NCI-H748 (cell line): Measurements from ENCODE around the gene PLA2G6.
A peak's percentile ranks its signal among the peaks of the same experiment; 100 is the strongest.
"Not testable (repeated sequence)": the region's sequence is repeated elsewhere in the genome, so short reads cannot be mapped to it uniquely, and the experiment has no call there.

ENCODE experiments used
- DNase-seq: peaks from one replicate; lab custom pipeline; 2025; ENCODE audit not compliant: unreplicated experiment; lab: John Stamatoyannopoulos, UW

PLA2G6 gene

DNA sequence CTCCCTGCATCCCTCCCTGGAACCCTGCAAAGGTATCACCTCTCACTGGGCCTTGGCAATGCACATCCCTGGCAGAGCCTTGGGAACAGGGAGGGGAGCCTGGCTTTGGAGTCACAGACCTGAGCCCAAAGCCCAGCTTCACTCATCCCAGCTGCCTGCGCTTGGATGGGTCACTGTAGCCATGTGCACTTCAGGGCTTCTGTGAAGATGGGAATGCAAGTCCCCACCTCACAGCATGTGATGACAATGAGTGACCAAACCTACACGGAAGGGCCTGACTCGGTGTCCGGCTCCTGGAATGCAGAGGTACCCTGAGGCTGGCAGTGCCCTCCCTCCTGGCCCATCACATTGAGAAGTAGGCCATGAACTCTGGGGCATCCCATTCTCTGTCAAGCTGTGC is 48.3 kb downstream of the PLA2G6 start:
- no peak for DNase-seq

DNA sequence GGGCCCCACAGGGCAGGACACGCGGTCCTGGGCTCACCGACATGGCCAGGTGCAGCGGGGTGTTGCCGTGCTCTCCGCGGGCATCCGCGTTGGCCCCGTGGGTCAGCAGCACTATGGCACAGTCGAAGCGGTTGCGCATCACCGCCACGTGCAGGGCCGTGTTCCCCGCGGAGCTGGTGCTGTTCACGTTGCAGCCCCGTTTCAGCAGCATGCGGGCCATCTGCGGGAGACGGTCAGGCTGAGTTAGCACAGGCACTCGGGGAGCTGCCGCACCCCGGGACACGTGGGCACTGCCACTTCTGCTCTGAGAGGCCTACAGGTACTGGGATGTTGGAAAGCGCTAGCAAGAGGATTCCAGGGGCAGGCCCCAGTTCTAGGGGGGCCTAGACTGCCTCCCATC is 48.8 kb downstream of the PLA2G6 start:
- DNase-seq: no peak

DNA sequence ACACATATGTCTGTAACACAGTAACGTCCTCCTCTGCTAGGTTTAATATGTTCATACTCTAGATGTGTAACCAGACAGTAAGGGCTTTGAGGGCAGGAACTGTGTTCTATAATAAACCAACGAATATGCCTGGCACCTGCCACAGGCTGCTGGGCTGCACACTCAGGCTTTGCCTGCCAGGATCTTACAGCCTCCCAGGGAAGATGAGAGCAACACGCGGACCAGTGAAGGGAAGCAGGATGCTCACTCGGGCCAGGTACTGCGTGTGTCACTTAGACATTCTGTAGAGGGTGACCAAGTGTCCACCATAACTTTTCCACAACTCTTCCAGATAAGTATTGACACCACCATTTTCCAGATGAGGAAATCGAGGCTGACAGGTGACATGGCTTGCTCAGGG is 49.5 kb downstream of the PLA2G6 start:
- DNase-seq: no peak

DNA sequence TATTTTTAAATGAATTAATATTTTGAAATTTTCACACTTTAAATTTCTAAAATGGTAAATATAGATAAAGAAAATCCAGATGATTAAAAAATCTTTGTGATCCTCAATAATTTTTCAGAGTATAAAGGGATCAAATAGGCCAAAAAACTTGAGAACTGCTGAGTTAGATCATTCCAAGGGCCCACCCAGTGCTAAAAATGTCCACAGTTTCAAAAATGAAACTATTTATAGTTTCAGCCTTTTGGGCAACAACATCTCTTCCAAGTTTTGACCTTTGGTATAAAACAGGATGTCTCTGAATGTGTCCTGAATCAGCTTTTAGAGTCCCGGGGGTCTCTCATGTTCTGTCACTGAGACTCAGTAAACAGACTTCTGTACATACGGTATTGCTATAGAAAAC is 50.2 kb downstream of the PLA2G6 start:
- no peak for DNase-seq

DNA sequence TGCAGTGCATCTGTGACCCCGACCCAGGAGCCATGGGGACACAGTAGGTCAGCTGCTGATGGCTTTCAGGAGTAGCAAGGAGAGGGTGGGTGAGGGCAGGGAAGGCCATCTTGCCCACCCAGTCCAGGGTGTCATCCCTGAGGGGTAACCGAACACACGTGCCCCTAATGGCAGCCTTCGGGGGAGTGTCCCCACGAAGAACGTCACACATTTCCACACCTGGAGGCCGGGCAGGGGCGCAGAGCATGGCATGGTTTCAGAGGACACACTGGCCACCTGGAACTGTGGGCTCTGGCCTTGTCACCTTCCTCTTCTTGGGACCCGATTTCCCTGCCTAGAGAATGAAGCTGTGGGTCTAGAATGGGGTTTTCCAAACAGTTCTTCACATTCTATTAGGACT is 51.8 kb downstream of the PLA2G6 start:
- DNase-seq: no peak

DNA sequence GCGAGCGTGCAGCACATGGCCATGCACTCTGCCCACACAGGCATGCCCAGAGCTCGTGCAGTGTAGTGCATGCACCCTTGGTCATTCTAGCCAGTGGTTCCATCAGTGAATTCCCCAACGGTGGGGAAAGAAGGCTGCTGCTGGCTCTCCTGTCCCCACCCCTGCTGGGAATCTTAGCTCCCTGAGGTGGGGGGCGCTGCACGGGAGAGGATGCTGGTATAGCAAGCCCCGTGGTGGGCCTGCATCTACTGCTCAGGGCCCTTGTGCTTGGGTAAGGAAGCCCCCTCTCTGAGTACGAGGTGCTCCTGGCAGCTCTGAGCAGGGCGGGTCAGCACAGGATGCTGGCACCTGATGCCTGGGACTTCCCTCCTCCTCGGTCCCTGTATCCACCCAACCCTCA is 52.6 kb downstream of the PLA2G6 start:
- DNase-seq: no peak

DNA sequence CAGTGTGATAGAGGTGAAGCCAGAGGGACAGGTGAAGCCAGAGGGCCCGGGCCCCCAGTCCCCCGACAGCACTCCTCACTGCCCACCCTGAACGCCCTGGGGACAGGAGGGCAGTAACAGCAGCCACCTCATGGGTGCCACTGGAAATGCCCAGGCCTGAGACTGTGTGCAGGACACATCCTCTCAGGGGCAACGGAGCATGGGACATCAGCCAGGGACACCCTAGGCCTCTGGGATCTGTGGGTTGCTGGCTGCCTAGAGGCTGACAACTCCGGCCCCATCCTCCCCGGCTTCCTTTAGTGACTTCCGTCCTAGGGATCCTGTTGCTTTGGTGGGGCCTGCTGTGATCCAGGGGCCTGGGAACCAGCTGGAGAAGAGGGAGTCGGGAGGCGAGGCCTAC is 53.8 kb downstream of the PLA2G6 start:
- no peak for DNase-seq

DNA sequence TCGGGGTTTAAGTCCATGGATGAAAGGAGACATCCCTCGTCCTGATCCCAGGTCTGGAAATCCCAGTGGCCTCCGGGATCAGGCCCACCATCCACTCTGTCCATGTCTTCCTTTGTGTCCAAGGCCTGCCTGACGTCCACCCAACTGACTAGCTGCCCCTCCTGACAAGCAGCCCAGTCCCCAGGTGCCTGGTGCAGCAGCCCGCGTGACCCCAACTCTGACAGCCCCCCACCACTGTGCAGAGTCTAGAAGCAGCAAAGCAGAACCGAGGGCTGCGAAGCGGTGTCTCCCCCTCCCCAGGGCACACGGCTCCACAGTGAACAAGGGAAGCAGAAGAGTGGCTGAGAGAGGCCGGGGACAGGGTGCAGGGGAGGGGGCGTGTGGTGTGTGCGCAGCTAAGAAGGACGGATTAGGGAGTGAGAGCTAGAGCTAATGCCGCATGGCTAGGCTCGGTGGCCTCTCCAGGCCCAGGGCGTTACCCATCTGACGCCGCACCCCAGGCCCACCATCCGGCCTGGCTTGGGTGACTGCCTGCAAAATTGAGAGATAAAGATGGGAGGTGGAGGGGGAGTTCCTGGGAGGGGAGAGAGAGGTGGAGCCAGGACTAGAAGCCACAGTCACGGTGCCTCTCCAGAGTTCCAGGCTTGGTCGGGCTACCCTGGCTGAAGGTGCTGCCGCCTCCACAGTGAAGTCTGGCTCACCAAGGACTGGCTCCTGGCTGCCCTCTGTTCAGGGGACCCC is 54.5 kb downstream of the PLA2G6 start:
- DNase-seq: no peak

DNA sequence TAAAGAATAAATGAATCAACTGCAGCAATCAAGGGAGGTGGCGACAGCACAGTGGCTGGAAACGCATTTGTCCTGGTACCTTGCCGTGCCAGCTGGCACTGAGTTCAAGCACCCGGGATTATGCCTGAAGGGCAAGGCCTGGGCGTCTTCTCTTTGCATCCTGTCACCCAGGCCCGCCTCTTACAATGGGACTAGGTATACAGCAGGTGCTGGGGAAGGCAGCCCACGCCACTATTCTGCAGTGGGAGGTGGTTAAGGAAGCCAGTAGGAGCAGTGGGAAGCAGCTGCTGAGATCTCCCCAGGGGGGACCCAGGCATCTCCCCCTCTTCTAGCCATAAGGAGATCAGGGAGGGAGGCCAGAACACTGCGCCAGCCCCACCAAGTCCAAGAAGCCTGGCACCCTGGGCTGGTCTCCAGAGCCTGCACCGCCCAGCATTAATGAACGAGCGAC is 55.9 kb downstream of the PLA2G6 start:
- DNase-seq: no peak

DNA sequence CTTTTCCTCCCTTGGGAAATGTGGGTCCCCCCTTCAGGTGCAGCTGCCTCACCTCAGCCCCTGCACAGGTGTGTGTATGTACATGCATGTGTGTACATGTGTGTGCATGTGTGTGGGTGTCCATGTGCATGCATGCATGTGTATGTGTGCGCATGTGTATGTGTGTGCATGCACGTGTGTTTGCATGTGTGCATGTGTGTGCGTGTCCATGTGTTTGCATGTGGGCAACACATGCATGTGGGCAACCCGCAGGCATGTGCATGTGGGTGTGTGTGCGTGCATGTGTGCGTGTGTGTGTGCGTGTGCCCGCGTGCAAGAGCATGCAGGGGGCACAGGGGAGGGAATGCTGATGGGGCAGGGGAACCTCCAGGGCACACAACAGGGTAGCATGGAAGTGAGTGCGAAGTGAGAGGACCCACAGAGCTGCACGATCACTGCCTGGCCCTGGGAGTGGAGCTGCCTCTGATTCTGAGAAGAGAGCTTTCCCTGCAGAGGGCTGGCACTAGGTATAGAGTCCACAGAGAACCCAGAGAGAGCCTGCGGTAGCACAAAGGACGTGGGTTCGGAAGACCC is 56.5 kb downstream of the PLA2G6 start:
- no peak for DNase-seq

DNA sequence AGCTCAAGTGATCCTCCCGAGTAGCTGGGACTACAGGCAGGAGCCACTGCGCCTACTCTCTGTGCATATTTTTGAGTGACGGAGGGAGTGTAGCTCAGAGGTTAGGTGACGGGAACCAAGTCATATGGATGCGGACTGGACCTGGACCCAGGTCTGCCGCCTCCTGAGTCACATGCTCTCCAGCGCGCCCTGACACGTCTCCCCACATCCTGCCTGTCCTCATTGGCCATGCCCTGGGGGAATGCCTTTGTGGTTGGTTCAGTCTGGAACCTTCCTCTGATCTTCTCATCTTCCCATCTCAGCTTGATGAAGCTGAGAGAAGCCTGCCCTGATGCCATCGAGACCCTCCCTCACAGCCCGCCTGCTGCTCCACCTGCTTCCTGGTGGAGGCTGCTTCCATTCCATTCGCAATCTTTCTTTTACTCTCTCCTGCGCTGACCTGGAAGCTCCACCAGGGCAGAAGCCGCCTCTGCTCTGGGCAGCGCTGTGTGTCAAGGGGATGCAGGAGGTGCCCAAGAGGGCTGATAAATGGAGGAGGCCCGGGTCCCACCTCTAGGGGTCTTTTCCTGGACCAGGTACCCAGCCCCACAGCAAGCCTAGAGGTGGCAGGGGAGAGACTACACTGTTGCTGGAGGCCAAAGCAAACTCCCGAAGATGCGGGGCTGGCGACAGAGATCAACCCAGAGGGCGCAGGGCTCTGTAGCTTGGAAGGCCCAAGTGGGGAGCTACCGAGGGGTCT is 57.2 kb downstream of the PLA2G6 start:
- no peak for DNase-seq

DNA sequence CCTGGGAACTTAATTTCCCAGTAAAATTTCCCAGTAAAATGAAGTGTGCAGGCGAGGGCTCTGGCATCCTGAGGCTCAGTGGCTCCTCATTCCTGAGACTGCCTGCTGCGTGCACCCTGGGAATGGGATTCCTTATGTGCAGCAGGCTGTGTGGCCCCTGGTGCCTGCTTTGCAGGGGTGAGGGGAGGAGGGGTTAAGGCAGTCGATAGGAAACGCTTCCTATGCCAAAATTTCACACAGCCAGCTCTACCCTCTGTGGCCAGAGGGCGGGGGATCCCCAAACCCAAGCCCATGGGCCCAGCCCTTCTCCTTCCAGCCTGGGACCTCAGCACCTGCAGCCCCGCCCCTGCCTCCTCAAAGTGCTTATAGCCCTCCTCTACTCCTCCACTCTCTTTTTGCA is 59.0 kb downstream of the PLA2G6 start:
- DNase-seq: no peak

DNA sequence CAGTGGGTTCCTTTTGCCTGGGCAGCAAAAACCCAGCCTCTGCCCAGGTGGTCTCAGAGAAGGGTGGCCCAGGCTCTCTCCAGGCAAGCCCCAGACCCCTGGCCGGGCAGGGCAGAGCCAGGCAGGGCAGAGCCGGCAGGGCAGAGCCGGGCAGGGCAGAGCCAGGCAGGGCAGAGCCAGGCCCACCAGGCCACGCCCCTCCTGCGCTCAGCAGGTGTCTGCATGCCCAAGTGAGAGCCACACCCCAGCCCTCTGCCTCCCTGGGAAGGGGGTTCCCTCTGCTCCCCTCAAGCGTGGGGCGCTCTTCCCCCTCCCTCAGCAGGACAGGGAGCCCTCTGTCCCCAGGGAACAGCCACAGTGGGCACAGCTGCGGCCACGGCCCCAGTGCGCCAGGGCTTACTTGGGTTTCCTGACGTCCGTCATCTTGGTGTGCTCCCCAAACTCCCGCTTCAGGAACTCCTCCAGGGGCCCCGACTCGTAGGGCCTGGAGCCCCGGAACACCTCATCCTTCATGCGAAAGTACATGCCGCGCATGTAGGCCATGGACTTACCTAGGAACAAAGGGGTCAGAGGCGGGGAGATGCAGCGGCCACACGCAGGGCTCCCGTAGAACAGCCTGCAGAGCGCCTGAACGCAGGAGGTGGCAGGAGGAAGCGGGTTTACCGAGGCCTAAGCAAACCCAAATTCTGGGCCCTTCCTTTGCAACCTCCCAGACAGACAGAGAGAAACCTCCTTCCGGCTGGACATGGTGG is 61.1 kb downstream of the PLA2G6 start:
- no peak for DNase-seq

DNA sequence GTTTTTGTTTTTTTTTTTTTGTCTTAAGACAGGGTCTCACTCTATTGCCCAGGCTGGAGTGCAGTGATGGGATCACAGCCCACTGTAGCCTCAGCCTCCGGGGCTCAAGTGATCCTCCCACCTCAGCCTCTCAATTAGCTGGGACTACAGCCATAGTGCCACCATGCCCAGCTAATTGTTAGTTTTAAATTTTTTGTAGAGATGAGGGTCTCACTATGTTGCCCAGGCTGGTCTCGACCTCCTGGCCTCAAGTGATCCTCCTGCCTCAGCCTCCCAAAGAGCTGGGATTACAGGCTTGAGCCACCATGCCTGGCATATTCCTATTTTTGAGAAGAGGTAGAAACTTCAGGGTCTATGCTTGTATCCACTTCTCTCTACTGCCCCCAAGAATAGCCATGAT is 62.9 kb downstream of the PLA2G6 start:
- not testable (repeated sequence) for DNase-seq

DNA sequence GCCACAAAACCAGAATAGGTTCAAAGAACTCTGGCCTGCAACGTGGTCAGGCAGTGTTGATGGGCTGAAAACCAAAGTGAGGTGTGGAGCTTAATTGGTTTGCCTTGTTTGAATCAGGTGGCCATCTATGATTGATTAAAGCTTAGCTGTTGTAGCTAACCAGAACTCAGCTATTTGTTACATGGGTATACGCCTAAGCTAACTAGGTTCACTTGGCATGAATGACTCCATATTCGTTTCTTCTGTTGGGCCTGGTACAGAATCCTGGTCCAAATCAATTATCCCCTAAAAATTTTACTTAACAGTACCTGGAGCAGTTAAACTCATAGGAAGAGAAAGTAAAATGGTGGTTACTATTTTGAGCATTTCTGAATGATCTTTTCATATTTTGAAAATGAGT is 63.4 kb downstream of the PLA2G6 start:
- no peak for DNase-seq

DNA sequence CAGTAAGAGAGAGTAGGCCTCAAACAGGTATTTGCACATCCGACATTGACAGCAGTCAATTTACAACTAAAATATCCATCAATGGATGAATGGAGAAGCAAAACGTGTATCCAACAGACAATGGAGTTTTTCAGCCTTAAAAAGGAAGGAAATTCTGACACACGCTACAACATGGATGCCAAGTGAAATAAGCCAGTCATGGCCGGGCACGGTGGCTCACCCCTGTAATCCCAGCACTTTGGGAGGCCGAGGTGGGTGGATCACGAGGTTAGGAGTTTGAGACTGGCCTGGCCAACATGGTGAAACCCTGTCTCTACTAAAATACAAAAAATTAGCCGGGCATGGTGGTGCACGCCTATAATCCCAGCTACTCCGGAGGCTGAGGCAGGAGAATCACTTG is 64.1 kb downstream of the PLA2G6 start:
- not testable (repeated sequence) for DNase-seq

DNA sequence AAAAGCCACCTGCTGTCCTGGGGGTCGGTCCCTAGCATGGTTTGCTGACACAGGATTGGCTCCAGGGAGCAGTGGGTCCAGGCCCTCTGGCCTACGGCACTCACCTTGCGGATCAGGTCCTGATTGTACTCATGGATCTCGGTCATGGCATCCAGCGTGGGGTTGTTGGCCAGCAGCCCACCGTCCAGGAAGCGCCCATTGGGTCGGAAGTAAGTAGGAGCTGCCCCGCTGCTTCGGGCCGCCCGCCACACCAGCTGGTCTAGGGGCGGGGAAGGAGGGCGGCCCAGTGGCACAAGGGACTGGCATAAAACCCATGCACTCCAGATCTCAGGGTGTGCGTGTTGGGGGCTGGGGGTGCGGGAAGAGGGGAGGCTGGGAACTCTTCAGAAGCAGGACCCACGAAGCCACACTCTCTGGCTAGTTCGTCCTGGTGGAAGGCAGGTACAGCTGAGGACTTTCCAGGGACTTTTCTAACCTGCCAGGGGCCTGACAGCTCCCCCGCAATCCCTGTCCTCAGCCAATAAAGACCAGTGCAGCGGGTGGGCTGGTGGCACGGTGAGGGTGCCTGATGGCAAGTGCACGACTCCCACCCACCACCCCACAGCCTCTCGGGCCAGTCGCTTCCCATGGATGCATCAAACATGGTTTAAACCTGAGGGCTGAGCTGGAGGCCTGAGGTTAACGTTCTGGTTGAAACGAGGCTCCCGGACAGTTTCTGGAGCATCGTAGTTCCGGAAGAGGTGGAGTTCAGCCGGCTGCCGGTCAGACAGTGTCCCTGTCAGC is 66.0 kb downstream of the PLA2G6 start:
- DNase-seq: no peak

DNA sequence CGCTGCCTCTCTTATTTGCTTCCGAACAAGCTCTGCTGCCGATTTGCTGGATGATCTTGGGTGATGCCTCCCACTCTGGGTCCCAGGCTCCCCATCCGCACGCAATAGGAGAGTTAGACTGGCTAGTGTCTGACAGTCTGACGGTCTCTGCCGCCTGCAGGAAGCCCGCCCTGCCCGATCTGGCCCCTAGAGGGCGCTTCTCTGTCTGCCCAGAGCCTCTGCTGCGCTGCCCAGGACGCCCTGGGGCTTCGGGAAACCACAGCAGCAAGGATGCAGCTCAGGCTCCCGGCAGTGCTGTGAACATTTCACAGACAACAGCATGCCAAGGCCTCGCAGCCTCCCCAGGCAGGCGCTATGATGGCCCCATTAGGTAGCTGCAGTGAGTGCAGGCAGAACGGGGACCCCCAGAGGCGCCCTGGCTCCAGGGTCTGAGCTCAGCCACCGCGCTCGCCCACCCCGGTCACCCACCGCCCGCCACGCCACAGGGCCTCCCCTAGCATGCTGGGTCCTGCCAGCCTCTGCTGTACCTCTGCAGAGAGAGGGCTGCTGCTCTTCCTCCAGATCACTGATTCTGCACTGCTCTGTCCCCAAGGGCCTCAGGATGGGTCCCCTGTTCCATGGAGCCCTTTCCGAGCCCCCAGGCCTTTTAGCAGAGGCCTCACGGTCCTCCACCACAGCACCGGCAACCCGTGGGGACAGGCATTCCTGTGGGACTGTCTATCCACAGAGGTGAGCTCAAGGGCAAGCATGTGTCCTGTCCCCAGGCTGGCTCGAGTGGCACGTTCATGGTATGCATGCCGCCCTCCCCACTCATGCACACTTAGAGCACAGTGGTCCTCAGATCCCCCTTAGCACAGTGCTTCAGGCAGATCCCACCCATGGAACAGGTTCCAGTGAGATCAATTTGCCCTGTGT is 66.9 kb downstream of the PLA2G6 start:
- DNase-seq: peak; percentile 58

DNA sequence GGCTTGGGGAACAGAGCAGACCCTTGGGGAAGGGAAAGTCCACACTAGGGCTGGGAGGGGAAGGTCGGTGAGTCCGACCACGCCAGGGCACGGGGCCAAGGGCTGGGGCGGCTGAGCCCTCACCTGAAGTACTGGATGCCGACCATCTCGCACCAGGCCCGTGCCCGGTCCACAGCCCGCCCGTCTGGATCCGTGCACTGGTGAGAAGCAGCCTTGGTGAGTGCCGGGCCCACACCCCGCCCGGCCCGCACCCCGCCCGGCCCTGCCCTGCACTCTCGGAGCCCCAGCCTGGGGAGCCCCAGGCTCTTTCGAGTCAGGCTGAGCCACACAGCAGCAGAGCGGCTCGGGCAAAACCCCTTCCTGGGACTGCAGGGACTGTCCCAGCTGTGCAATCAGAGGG is 69.2 kb downstream of the PLA2G6 start:
- DNase-seq: no peak

DNA sequence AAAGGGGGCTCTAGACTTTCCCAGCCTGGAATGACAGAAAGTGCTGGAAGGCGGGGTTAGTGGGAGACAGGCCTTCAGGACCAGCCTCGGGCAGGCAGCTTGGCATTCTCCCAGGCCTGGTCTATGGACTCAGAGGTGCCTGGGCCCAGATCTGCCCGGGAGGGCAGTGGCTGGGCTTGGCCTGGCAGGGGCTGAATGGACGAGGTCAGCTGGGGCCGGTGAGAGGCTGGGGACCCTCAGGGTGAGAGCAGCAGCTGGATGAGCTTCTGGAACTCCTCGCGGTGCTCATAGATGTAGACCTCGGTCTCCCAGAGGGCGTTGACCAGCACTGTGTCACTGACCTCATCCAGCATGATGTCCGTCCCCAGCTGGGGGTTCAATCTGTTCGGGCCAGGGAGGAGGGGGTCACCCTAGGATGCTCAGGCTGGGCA is 69.7 kb downstream of the PLA2G6 start:
- DNase-seq: no peak
